Amniotic stem cell (primary cell): Measurements from ENCODE around the gene PDK1.
"Not testable (repeated sequence)": the region's sequence is repeated elsewhere in the genome, so short reads cannot be mapped to it uniquely, and the experiment has no call there.

ENCODE experiments used
- DNase-seq: peaks from one replicate; lab custom pipeline; 2025; lab: John Stamatoyannopoulos, UW

Gene PDK1

GRCh38 chr2:172552547-172553291 is 3.2 kb upstream of the PDK1 start:
- DNase-seq = peak; percentile 37

GRCh38 chr2:172554352-172555271 is 1.3 kb upstream of the PDK1 start:
- DNase-seq = no peak

GRCh38 chr2:172555272-172555521 is 693 bp upstream of the PDK1 start:
- DNase-seq = no peak

- peak; percentile 34 for DNase-seq
Measured at GRCh38 chr2:172556284-172557033, 569 bp downstream of the PDK1 start.

DNA sequence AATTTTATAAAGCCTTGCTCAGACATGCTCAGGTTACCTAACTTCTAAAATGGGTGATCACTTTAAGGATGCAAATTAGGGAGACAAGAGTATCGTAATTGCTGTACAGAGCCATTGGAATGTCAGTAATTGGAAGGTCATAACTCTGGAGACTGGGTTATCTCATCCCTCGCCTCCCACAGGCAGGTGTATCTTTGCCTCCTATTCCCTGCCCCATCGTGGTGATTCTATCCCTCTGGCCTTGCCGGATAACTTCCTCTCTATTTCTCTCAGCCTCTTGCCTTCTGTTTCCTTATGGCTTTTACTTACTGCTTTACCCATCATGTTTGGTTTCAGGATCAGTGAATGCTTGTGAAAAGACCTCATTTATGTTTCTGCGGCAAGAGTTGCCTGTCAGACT is 2.5 kb downstream of the PDK1 start:
- no peak for DNase-seq

- peak; percentile 38 for DNase-seq
Measured at GRCh38 chr2:172560721-172561120, 4.8 kb downstream of the PDK1 start.

DNA sequence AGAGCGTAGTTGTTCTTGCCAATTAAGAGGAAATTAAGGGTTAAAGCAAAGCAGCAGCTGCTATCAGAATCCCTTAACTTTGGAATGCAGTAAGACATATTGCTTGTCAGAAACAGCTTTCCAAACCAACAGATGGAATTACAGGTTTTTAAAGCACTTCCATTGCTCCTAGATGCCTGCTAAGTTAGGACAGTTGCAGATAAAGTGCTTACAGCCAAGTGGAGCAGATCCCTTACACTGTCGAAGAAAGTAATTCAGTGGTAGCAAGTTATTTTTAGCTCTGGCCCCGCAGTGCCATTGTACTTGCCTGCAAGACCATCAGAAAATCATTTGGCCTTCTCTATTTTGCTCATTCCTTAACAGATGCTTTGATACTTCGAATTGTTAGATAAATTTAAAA is 5.4 kb downstream of the PDK1 start:
- no peak for DNase-seq

DNA sequence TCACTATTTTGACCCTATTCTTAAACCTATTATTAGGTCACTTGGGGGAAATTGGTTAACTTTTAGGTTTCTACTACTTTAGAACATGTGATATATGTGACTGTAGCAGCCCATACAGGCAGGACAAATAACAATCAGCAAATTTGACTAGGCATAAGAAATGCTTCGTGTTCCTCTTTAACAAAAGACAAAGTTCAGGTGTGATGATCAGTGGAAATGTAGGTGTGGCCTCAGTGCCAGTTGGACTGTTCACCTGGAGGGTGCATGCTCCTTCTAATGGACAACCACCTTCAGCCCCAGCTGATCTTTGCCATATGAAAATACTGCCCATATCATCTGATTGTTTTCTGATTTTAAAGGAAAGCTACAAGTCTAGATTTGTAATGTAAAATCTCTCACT is 6.4 kb downstream of the PDK1 start:
- DNase-seq = no peak

- no peak for DNase-seq
Measured at GRCh38 chr2:172564376-172564775, 8.5 kb downstream of the PDK1 start.

GRCh38 chr2:172571245-172571644 is 15.4 kb downstream of the PDK1 start:
- DNase-seq = no peak

GRCh38 chr2:172572981-172573380 is 17.1 kb downstream of the PDK1 start:
- no peak for DNase-seq

DNA sequence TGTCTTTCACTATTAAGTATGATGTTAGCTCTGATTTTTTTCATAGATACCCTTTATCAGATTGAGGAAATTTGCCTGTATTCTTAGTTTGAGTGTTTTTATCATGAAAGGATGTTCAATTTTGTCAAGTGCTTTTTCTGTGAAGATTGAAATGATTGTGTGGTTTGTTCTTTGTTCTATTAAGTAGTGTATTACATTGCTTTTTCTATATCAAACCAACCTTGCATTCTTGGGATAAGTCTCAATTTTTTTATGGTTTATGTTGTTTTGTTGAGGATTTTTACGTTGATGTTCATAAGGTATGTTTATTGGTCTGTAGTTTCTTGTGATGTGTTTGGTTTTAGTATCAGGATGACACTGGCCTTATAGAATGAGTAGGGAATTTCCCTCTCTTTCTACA is 19.1 kb downstream of the PDK1 start:
- no peak for DNase-seq

- no peak for DNase-seq
Measured at GRCh38 chr2:172578054-172578453, 22.2 kb downstream of the PDK1 start.

- no peak for DNase-seq
Measured at GRCh38 chr2:172578860-172579512, 23.1 kb downstream of the PDK1 start.

DNA sequence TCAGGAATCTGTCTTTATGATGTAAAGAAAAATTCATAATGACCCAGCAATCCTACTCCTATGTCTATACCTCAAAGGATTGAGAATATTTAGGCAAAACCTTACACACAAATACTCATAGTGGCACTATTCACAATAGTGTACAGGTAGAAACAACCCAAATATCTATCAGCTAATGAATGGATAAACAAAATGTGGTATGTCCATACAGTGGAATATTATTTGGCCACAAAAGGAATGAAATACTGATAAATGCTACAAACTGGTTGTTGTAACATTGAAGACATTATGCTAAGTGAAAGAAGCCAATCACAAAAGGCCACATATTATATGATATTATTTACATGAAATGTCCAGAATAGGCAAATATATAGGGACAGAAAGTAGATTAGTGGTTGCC is 24.7 kb downstream of the PDK1 start:
- DNase-seq = no peak

DNA sequence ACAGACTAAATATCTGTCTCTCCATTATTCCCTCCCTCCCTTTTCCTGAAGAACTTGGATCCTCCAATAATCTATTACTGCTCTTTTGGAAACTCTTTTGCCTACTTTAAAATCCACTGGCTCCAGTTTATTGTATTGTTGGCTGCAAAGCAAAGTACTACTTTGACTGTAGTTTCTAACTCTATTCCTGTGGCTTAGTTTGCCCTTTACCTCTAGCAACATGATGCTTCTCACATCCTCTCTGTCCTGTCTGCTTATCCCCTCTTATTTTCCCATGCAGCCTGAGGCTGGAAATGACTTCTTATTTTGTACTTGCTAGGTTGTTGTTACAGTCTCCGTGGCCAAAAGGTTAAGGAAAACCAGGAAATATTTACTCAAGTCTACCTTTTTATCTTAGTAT is 26.8 kb downstream of the PDK1 start:
- no peak for DNase-seq

- no peak for DNase-seq
Measured at GRCh38 chr2:172586245-172586891, 30.5 kb downstream of the PDK1 start.

DNA sequence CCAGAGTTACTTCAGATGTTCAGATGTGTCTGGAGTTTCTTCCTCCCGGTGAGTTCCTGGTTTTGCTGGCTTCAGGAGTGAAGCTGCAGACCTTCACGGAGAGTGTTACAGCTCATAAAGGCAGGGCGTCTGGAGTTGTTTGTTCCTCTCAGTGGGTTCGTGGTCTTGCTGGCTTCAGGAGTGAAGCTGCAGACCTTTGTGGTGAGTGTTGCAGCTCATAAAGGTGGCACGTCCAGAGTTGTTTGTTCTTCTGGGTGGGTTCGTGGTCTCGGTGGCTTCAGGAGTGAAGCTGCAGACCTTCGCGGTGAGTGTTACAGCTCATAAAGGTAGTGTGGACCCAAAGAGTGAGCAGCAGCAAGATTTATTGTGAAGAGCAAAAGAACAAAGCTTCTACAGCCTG is 31.3 kb downstream of the PDK1 start:
- not testable (repeated sequence) for DNase-seq

- no peak for DNase-seq
Measured at GRCh38 chr2:172588931-172589330, 33.0 kb downstream of the PDK1 start.

DNA sequence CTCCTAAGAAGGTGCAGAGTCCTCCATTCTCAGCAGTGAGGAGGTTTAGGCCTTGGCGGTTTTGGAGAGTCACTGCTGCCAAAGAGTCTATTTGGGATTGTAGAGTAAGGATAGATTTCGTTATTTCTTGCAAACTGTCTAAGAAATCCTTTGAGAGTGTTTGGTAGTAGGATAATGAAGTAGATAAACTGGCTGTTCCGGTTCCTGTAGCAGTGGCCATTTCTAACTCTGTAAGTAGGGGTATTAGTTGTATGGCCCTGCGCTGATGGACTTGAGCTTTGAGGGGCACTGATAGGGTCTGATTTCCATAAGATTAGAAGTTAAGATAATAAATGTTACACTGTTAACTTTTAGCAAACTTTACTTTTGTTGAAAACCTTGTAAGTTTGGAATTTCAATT is 35.5 kb downstream of the PDK1 start:
- DNase-seq = not testable (repeated sequence)

GRCh38 chr2:172592190-172592589 is 36.3 kb downstream of the PDK1 start:
- not testable (repeated sequence) for DNase-seq

- no peak for DNase-seq
Measured at GRCh38 chr2:172596776-172597175, 40.9 kb downstream of the PDK1 start.
